Measurements from ENCODE around the gene PTPRD. TPM values are rescaled to one million over a fixed set of nuclear protein-coding genes. Genes with fewer than 3 reads are reported as not detected.

The PTPRD gene
- polyA plus RNA-seq, 4 donors, result 2.1 to 5.6 (median 3.9) TPM

DNA sequence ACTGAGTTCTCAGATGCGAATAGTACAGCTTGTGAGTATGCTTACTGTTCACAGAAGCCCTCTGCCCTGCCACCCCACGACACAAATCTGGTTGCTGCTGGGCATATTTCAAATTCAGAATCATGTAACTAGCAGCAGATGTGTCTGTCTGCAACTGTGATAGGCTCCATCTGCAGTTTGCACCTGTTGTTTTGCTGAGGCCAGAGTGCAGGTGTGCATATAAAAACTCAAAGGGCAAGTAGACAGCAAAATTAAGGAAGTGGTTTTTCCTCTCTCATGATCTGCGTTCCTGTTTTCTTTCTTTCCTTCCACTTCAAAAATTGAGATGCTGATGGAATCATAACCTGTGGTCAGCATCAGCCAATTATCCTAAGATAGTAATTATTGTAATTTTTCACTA is 1000.5 kb downstream of the PTPRD start:
- FAIRE-seq (no peak), DNase-seq (peak in 1 of 2 donors; percentile 24)
- H3K27ac ChIP-seq (ENCODE audit: low read depth in 1 of 3, low read length in 2 of 3), result no peak overlapping the region
- H3K36me3 ChIP-seq (ENCODE audit: control insufficient read depth in 3 of 3, insufficient read depth in 2 of 3, low read depth in 1 of 3, low read length in 3 of 3), result no peaks in the 10 kb centered on the region
- H3K27me3 ChIP-seq (ENCODE audit: control insufficient read depth in 3 of 3, insufficient read depth in 3 of 3, low read length in 3 of 3), result no peaks in the 10 kb centered on the region
- H3K4me1 ChIP-seq (ENCODE audit: control insufficient read depth in 3 of 3, insufficient read depth in 2 of 3, low read depth in 1 of 3, low read length in 2 of 3), result no peaks in the 10 kb centered on the region
- 5 to 39% (median 6%) methylated on average over 3 of the region's 3 CpGs for WGBS, 3 donors
- H3K9me3 ChIP-seq (ENCODE audit: control insufficient read depth in 2 of 2, insufficient read depth in 1 of 2, low read depth in 1 of 2, low read length in 1 of 2), result no peaks in the 10 kb centered on the region
- H3K4me3 ChIP-seq (ENCODE audit: low read depth in 1 of 3, low read length in 3 of 3), result no peak overlapping the region

DNA sequence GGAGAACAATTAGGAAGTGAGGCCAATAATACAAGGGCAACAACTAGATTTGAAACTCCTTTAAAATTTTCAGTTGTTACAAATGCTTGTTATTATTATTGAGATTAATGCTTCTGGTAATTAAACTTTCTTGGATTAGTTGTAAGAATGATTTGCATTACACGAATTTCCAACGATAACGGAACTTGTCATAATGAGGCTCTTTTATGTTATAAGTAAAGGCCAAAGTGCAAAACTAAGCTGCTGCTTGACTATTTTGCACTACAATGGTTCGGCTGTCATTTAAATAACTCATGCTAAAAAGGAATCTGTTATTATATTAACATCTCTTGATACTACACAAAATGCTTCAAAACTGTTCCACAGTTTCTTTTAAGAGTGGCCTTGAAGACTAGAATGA is 1007.1 kb downstream of the PTPRD start:
- Histone ChIP-seq H3K27me3 (ENCODE audit: control insufficient read depth in 3 of 3, insufficient read depth in 3 of 3, low read length in 3 of 3) (no peaks in the 10 kb centered on the region), H3K4me3 (ENCODE audit: low read depth in 1 of 3, low read length in 3 of 3) (no peak overlapping the region), H3K4me1 (ENCODE audit: control insufficient read depth in 3 of 3, insufficient read depth in 2 of 3, low read depth in 1 of 3, low read length in 2 of 3) (no peaks in the 10 kb centered on the region), H3K27ac (ENCODE audit: low read depth in 1 of 3, low read length in 2 of 3) (no peak overlapping the region), H3K36me3 (ENCODE audit: control insufficient read depth in 3 of 3, insufficient read depth in 2 of 3, low read depth in 1 of 3, low read length in 3 of 3) (no peaks in the 10 kb centered on the region), H3K9me3 (ENCODE audit: control insufficient read depth in 2 of 2, insufficient read depth in 1 of 2, low read depth in 1 of 2, low read length in 1 of 2) (no peaks in the 10 kb centered on the region)
- DNase-seq (no peak), FAIRE-seq (no peak)
- WGBS, 3 donors, result 16 to 51% (median 45%) methylated on average over 4 of the region's 4 CpGs

DNA sequence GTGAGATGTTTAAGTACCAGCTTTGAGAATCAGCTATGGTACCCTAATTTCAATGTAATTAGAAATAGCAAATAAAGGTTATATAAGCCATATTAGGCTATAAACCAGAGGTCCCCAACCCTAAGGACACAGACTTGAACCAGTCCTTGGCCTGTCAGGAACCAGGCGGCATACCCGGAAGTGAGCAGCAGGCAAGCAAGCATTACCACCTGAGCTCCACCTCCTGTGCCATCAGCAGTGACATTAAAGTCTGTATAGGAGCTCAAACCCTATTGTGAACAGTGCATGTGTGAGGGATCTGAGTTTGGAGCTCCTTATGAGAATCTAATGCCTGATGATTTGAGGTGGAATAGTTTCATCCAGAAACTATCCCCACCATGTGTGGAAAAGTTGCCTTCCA is 1009.5 kb downstream of the PTPRD start:
- 71 to 93% (median 75%) methylated on average over 2 of the region's 2 CpGs for WGBS, 3 donors
- no peak for FAIRE-seq
- no peaks in the 10 kb centered on the region for H3K27me3 ChIP-seq (ENCODE audit: control insufficient read depth in 3 of 3, insufficient read depth in 3 of 3, low read length in 3 of 3)
- DNase-seq, result no peak
- H3K4me1 ChIP-seq (ENCODE audit: control insufficient read depth in 3 of 3, insufficient read depth in 2 of 3, low read depth in 1 of 3, low read length in 2 of 3), result no peaks in the 10 kb centered on the region
- no peaks in the 10 kb centered on the region for H3K36me3 ChIP-seq (ENCODE audit: control insufficient read depth in 3 of 3, insufficient read depth in 2 of 3, low read depth in 1 of 3, low read length in 3 of 3)
- H3K27ac ChIP-seq (ENCODE audit: low read depth in 1 of 3, low read length in 2 of 3), result no peak overlapping the region
- no peak overlapping the region for H3K4me3 ChIP-seq (ENCODE audit: low read depth in 1 of 3, low read length in 3 of 3)
- H3K9me3 ChIP-seq (ENCODE audit: control insufficient read depth in 2 of 2, insufficient read depth in 1 of 2, low read depth in 1 of 2, low read length in 1 of 2), result no peaks in the 10 kb centered on the region

DNA sequence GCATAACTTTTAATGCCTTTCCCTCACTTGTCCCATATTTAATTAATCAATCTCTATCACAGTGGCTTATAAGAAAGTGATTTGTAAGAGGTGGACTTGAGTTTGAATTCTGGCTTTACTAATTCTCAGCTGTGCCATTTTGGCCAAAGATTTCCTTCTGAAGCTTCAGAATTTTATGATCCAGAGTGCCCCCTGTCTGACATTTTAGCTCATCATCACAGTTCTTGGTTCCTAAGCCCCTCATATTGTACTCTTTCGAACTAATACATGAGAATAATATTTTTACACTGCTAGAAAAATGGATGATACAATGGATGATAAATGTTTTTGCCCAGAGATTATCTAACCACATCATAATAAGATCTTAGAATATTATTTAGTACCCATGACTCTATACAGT is 1014.1 kb downstream of the PTPRD start:
- FAIRE-seq (no peak), DNase-seq (no peak)
- Histone ChIP-seq H3K4me3 (ENCODE audit: low read depth in 1 of 3, low read length in 3 of 3) (no peak overlapping the region), H3K27ac (ENCODE audit: low read depth in 1 of 3, low read length in 2 of 3) (no peak overlapping the region), H3K9me3 (ENCODE audit: control insufficient read depth in 2 of 2, insufficient read depth in 1 of 2, low read depth in 1 of 2, low read length in 1 of 2) (no peaks in the 10 kb centered on the region), H3K27me3 (ENCODE audit: control insufficient read depth in 3 of 3, insufficient read depth in 3 of 3, low read length in 3 of 3) (no peaks in the 10 kb centered on the region), H3K4me1 (ENCODE audit: control insufficient read depth in 3 of 3, insufficient read depth in 2 of 3, low read depth in 1 of 3, low read length in 2 of 3) (no peaks in the 10 kb centered on the region), H3K36me3 (ENCODE audit: control insufficient read depth in 3 of 3, insufficient read depth in 2 of 3, low read depth in 1 of 3, low read length in 3 of 3) (no peaks in the 10 kb centered on the region)
- 52 to 77% (median 62%) methylated on average over 1 of the region's 1 CpG for WGBS, 3 donors

GRCh38 chr9:9592104-9592503 is 1020.7 kb downstream of the PTPRD start:
- H3K4me1 ChIP-seq (ENCODE audit: control insufficient read depth in 3 of 3, insufficient read depth in 2 of 3, low read depth in 1 of 3, low read length in 2 of 3), result no peaks in the 10 kb centered on the region
- WGBS, 3 donors, result 80 to 85% (median 82%) methylated on average over 2 of the region's 2 CpGs
- FAIRE-seq, result no peak

DNA sequence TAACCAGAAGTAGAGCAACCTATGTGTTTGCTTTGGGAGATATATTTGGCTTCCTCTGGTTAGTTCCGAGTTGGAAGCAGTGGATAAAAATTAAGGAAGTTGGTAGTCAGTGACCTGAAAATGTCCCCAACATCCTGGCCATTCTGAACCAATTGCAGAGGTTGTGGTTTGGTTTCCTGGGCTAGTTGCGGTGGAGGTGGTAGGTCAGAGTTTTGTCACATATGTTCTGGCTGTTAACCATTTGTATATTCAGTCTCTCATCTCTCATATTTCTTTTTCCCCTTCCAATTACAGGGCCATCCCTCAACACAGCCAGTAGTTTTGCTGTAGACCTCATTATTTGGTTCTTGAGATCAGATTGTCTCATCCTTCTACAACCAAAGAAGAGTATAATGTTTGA is 1026.9 kb downstream of the PTPRD start:
- no peak overlapping the region for H3K4me3 ChIP-seq (ENCODE audit: low read depth in 1 of 3, low read length in 3 of 3)
- no peak overlapping the region for H3K27ac ChIP-seq (ENCODE audit: low read depth in 1 of 3, low read length in 2 of 3)
- FAIRE-seq (no peak), DNase-seq (no peak)
- no peaks in the 10 kb centered on the region for H3K4me1 ChIP-seq (ENCODE audit: control insufficient read depth in 3 of 3, insufficient read depth in 2 of 3, low read depth in 1 of 3, low read length in 2 of 3)
- no peaks in the 10 kb centered on the region for H3K36me3 ChIP-seq (ENCODE audit: control insufficient read depth in 3 of 3, insufficient read depth in 2 of 3, low read depth in 1 of 3, low read length in 3 of 3)
- H3K27me3 ChIP-seq (ENCODE audit: control insufficient read depth in 3 of 3, insufficient read depth in 3 of 3, low read length in 3 of 3), result no peaks in the 10 kb centered on the region
- WGBS, 3 donors, result 48 to 62% (median 56%) methylated on average over 2 of the region's 2 CpGs
- H3K9me3 ChIP-seq (ENCODE audit: control insufficient read depth in 2 of 2, insufficient read depth in 1 of 2, low read depth in 1 of 2, low read length in 1 of 2), result no peaks in the 10 kb centered on the region

More at GRCh38 chr9:9592104-9592503, 1020.7 kb downstream of the PTPRD start:
- Histone ChIP-seq H3K27me3 (ENCODE audit: control insufficient read depth in 3 of 3, insufficient read depth in 3 of 3, low read length in 3 of 3) (no peaks in the 10 kb centered on the region), H3K36me3 (ENCODE audit: control insufficient read depth in 3 of 3, insufficient read depth in 2 of 3, low read depth in 1 of 3, low read length in 3 of 3) (no peaks in the 10 kb centered on the region), H3K9me3 (ENCODE audit: control insufficient read depth in 2 of 2, insufficient read depth in 1 of 2, low read depth in 1 of 2, low read length in 1 of 2) (no peaks in the 10 kb centered on the region), H3K27ac (ENCODE audit: low read depth in 1 of 3, low read length in 2 of 3) (no peak overlapping the region), H3K4me3 (ENCODE audit: low read depth in 1 of 3, low read length in 3 of 3) (no peak overlapping the region)
- DNase-seq, result no peak

- no peak for FAIRE-seq
- no peaks in the 10 kb centered on the region for H3K4me1 ChIP-seq (ENCODE audit: control insufficient read depth in 3 of 3, insufficient read depth in 2 of 3, low read depth in 1 of 3, low read length in 2 of 3)
- no peaks in the 10 kb centered on the region for H3K9me3 ChIP-seq (ENCODE audit: control insufficient read depth in 2 of 2, insufficient read depth in 1 of 2, low read depth in 1 of 2, low read length in 1 of 2)
- H3K4me3 ChIP-seq (ENCODE audit: low read depth in 1 of 3, low read length in 3 of 3), result no peak overlapping the region
- H3K36me3 ChIP-seq (ENCODE audit: control insufficient read depth in 3 of 3, insufficient read depth in 2 of 3, low read depth in 1 of 3, low read length in 3 of 3), result no peaks in the 10 kb centered on the region
- DNase-seq, result no peak
- no peaks in the 10 kb centered on the region for H3K27me3 ChIP-seq (ENCODE audit: control insufficient read depth in 3 of 3, insufficient read depth in 3 of 3, low read length in 3 of 3)
- H3K27ac ChIP-seq (ENCODE audit: low read depth in 1 of 3, low read length in 2 of 3), result no peak overlapping the region
These were observed 1038.7 kb downstream of the PTPRD start for GRCh38 chr9:9574080-9574479.

GRCh38 chr9:9565700-9566099 is 1047.1 kb downstream of the PTPRD start:
- H3K4me3 ChIP-seq (ENCODE audit: low read depth in 1 of 3, low read length in 3 of 3), result no peak overlapping the region
- H3K27me3 ChIP-seq (ENCODE audit: control insufficient read depth in 3 of 3, insufficient read depth in 3 of 3, low read length in 3 of 3), result no peaks in the 10 kb centered on the region
- FAIRE-seq, result no peak
- H3K4me1 ChIP-seq (ENCODE audit: control insufficient read depth in 3 of 3, insufficient read depth in 2 of 3, low read depth in 1 of 3, low read length in 2 of 3), result no peaks in the 10 kb centered on the region
- WGBS, 3 donors, result 38 to 49% (median 43%) methylated on average over 1 of the region's 1 CpG
- DNase-seq, result no peak
- H3K36me3 ChIP-seq (ENCODE audit: control insufficient read depth in 3 of 3, insufficient read depth in 2 of 3, low read depth in 1 of 3, low read length in 3 of 3), result no peaks in the 10 kb centered on the region
- H3K27ac ChIP-seq (ENCODE audit: low read depth in 1 of 3, low read length in 2 of 3), result no peak overlapping the region
- H3K9me3 ChIP-seq (ENCODE audit: control insufficient read depth in 2 of 2, insufficient read depth in 1 of 2, low read depth in 1 of 2, low read length in 1 of 2), result no peaks in the 10 kb centered on the region

DNA sequence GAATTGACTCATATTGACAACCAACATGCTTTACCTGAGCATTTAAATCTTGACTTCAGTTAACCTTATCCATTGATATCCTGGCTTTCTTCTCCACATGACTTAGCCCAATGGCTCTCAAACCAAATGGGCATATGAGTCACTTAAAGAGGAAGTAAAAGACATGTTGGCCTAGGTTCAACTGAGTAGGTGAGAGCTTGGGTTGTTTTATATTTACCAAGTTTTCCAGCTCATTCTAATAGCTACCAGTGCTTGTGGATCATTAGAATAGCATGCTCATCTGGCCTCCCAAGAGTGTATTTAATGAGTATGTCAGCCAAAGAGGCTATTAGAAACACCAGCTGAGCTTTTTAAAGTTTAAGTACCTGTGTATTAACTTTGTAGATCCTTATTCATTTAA is 1049.0 kb downstream of the PTPRD start:
- no peak overlapping the region for H3K27ac ChIP-seq (ENCODE audit: low read depth in 1 of 3, low read length in 2 of 3)
- DNase-seq, result no peak
- H3K4me3 ChIP-seq (ENCODE audit: low read depth in 1 of 3, low read length in 3 of 3), result no peak overlapping the region
- H3K4me1 ChIP-seq (ENCODE audit: control insufficient read depth in 3 of 3, insufficient read depth in 2 of 3, low read depth in 1 of 3, low read length in 2 of 3), result no peaks in the 10 kb centered on the region
- FAIRE-seq, result no peak
- H3K36me3 ChIP-seq (ENCODE audit: control insufficient read depth in 3 of 3, insufficient read depth in 2 of 3, low read depth in 1 of 3, low read length in 3 of 3), result no peaks in the 10 kb centered on the region
- no peaks in the 10 kb centered on the region for H3K27me3 ChIP-seq (ENCODE audit: control insufficient read depth in 3 of 3, insufficient read depth in 3 of 3, low read length in 3 of 3)
- peaks cover 0 to 3% of the 10 kb centered on the region in 2 donors for H3K9me3 ChIP-seq (ENCODE audit: control insufficient read depth in 2 of 2, insufficient read depth in 1 of 2, low read depth in 1 of 2, low read length in 1 of 2)
